ENCODE measurements around the gene ZNF609.

GRCh38 chr15:64443016-64443415 lies 17.4 kb upstream of the ZNF609 start:
- TF ChIP-seq CBX3 (IDR thresholded peaks at IDR 0.05; ENCODE audit: borderline replicate concordance, low read depth) (no peak), CTCF (IDR thresholded peaks at IDR 0.05 in 2 of 3, conservative IDR thresholded peaks at IDR 0.05 in 1 of 3; ENCODE audit: control insufficient read depth in 2 of 3, extremely low read depth in 1 of 3, insufficient read depth in 1 of 3, low read depth in 3 of 3, low read length in 3 of 3) (no peak), RAD21 (IDR thresholded peaks at IDR 0.05; ENCODE audit: insufficient read depth, low read depth, low read length) (no peak), FOXK2 (IDR thresholded peaks at IDR 0.05) (no peak), ZSCAN29 (IDR thresholded peaks at IDR 0.05) (no peak), TAF1 (IDR thresholded peaks at IDR 0.05; ENCODE audit: borderline replicate concordance, low read depth, low read length) (no peak)
